Gastrocnemius medialis (tissue), 4 donors: Measurements from ENCODE around the gene CRACDL.

Source experiments
- CTCF ChIP-seq, 5 experiments: fragments of 450-650 bp in 3 of 5; fragments of 200-600 bp in 2 of 5; sonication (generic) in 2 of 5; IDR thresholded peaks in 4 of 5; conservative IDR thresholded peaks in 1 of 5; 1 replicate in 4 of 5; 2 replicates in 1 of 5; pipeline ENCODE4 v1.5.1; 2016 to 2019; ENCODE audit warnings: antibody characterized with exemption in 5 of 5, mild to moderate bottlenecking in 3 of 5, moderate library complexity in 3 of 5
- POLR2A ChIP-seq, 2 donors: fragments of 450-650 bp; IDR thresholded peaks; one replicate each; pipeline ENCODE4 v1.6.1; 2017; ENCODE audit warnings: antibody characterized with exemption in 2 of 2, mild to moderate bottlenecking in 2 of 2, moderate library complexity in 2 of 2

- no peak for TF ChIP-seq POLR2A (IDR thresholded peaks at IDR 0.05)
- TF ChIP-seq CTCF (IDR thresholded peaks at IDR 0.05 in 4 of 5, conservative IDR thresholded peaks at IDR 0.05 in 1 of 5): no peak
These were observed 142.8 kb downstream of the CRACDL start for GRCh38 chr2:98793275-98793674.
